Vagina (tissue), 2 donors: Measurements from ENCODE around the gene TMEM131L. TPM values are rescaled to one million over a fixed set of nuclear protein-coding genes. Genes with fewer than 3 reads are reported as not detected.

Experiments used
- DNase-seq, 2 donors: peaks; one replicate each; pipeline ENCODE4 v3.0.0-alpha.2; 2017; ENCODE audit errors: extremely low spot score in 2 of 2
- H3K27ac ChIP-seq: fragments of 200-600 bp; sonication (generic); one replicate; pipeline ENCODE4 v1.5.1; 2019
- H3K27me3 ChIP-seq: fragments of 200-600 bp; sonication (generic); one replicate; pipeline ENCODE4 v1.5.1; 2019
- H3K36me3 ChIP-seq, 2 donors: fragments of 200-600 bp; sonication (generic); one replicate each; pipeline ENCODE4 v1.5.1; 2017 to 2019
- H3K4me1 ChIP-seq: fragments of 200-600 bp; sonication (generic); one replicate; pipeline ENCODE4 v1.5.1; 2019
- H3K4me3 ChIP-seq, 2 donors: fragments of 200-600 bp; sonication (generic); 1 replicate in 1 of 2; 2 replicates in 1 of 2; pipeline ENCODE4 v1.5.1; 2016 to 2019
- H3K9me3 ChIP-seq: fragments of 200-600 bp; sonication (generic); one replicate; pipeline ENCODE4 v1.5.1; 2019
- POLR2A ChIP-seq, 2 donors: fragments of 450-650 bp; IDR thresholded peaks; one replicate each; pipeline ENCODE4 v1.6.1; 2017; ENCODE audit warnings: antibody characterized with exemption in 2 of 2, mild to moderate bottlenecking in 2 of 2, moderate library complexity in 2 of 2
- POLR2AphosphoS5 ChIP-seq, 2 donors: sonication (generic); formaldehyde crosslinking; IDR thresholded peaks; one replicate each; pipeline ENCODE4 v1.9.0; 2017; ENCODE audit warnings: antibody characterized with exemption in 2 of 2, mild to moderate bottlenecking in 2 of 2, low read depth in 1 of 2; ENCODE audit not compliant: insufficient read depth in 1 of 2
- intact Hi-C: fragments of 100-400 bp; cut with DNase I; formaldehyde crosslinking; loops from one replicate; pipeline ENCODE4 v1.15.1; 2023
- total RNA-seq: library from RNA; depleted of rRNA; stranded (reverse); fragments of >200 nt; gene quantifications from one replicate; pipeline ENCODE4 v1.2.3, GENCODE V29; 2016
- TF ChIP-seq, protein P1 (sequence below), 3 experiments: fragments of 450-650 bp in 2 of 3; fragments of 200-600 bp in 1 of 3; sonication (generic) in 1 of 3; IDR thresholded peaks; one replicate each; pipeline ENCODE4 v1.5.1; 2017 to 2019; ENCODE audit warnings: antibody characterized with exemption in 3 of 3, mild to moderate bottlenecking in 2 of 3, moderate library complexity in 2 of 3

TMEM131L gene
- total RNA-seq, 1 donor from 2014 or later = 17.7 TPM

- Histone ChIP-seq H3K36me3 (peaks cover 0 to 10% of the 10 kb centered on the region in 2 donors), H3K27me3 (no peaks in the 10 kb centered on the region), H3K4me3 (no peak overlapping the region), H3K9me3 (no peaks in the 10 kb centered on the region), H3K27ac (no peak overlapping the region), H3K4me1 (peaks cover 11% of the 10 kb centered on the region)
- intact Hi-C loops = no loop called here
- no peak for DNase-seq
- no peak for TF ChIP-seq POLR2A (IDR thresholded peaks at IDR 0.05)
- no peak for TF ChIP-seq POLR2AphosphoS5 (IDR thresholded peaks at IDR 0.05; ENCODE audit: insufficient read depth in 1 of 2, low read depth in 1 of 2)
- TF ChIP-seq, protein P1, sequence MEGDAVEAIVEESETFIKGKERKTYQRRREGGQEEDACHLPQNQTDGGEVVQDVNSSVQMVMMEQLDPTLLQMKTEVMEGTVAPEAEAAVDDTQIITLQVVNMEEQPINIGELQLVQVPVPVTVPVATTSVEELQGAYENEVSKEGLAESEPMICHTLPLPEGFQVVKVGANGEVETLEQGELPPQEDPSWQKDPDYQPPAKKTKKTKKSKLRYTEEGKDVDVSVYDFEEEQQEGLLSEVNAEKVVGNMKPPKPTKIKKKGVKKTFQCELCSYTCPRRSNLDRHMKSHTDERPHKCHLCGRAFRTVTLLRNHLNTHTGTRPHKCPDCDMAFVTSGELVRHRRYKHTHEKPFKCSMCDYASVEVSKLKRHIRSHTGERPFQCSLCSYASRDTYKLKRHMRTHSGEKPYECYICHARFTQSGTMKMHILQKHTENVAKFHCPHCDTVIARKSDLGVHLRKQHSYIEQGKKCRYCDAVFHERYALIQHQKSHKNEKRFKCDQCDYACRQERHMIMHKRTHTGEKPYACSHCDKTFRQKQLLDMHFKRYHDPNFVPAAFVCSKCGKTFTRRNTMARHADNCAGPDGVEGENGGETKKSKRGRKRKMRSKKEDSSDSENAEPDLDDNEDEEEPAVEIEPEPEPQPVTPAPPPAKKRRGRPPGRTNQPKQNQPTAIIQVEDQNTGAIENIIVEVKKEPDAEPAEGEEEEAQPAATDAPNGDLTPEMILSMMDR (IDR thresholded peaks at IDR 0.05) = no peak
These were observed 125.3 kb downstream of the TMEM131L start for GRCh38 chr4:153591441-153591840.

- Histone ChIP-seq H3K27me3 (no peaks in the 10 kb centered on the region), H3K9me3 (no peaks in the 10 kb centered on the region), H3K27ac (no peak overlapping the region), H3K36me3 (peaks cover 0 to 10% of the 10 kb centered on the region in 2 donors), H3K4me3 (no peak overlapping the region), H3K4me1 (peaks cover 11% of the 10 kb centered on the region)
- TF ChIP-seq POLR2A (IDR thresholded peaks at IDR 0.05) (no peak), POLR2AphosphoS5 (IDR thresholded peaks at IDR 0.05; ENCODE audit: insufficient read depth in 1 of 2, low read depth in 1 of 2) (no peak)
- TF ChIP-seq, protein P1 (IDR thresholded peaks at IDR 0.05) = no peak
- intact Hi-C loops = no loop called here
- DNase-seq = no peak
These were observed 125.9 kb downstream of the TMEM131L start for GRCh38 chr4:153592064-153592463.

DNA sequence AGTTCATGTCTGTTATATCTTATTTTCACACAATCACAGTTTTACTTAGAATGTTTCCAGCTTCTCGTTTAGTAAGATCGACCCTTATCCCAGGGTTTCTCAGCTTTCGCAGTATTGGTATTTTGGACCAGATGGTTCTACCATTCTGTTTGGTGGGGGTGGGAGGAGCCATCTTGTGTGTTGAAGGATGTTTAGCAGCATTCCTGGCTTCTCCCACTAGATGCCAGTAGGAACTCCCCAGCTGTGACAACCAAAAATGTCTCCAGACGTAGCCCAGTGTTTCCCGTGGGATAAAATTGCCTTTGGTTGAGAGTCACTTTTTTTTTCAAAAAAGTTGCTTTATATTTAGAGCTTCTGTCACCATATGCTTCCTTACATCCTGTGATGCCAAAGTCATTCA lies 127.0 kb downstream of the TMEM131L start:
- no peak overlapping the region for H3K4me3 ChIP-seq
- no peaks in the 10 kb centered on the region for H3K9me3 ChIP-seq
- TF ChIP-seq POLR2AphosphoS5 (IDR thresholded peaks at IDR 0.05; ENCODE audit: insufficient read depth in 1 of 2, low read depth in 1 of 2) (no peak), POLR2A (IDR thresholded peaks at IDR 0.05) (no peak)
- TF ChIP-seq, protein P1 (IDR thresholded peaks at IDR 0.05) = no peak
- peaks cover 11% of the 10 kb centered on the region for H3K4me1 ChIP-seq
- no peak overlapping the region for H3K27ac ChIP-seq
- H3K27me3 ChIP-seq = no peaks in the 10 kb centered on the region
- H3K36me3 ChIP-seq = peaks cover 0 to 10% of the 10 kb centered on the region in 2 donors
- no peak for DNase-seq
- intact Hi-C loops = no loop called here

DNA sequence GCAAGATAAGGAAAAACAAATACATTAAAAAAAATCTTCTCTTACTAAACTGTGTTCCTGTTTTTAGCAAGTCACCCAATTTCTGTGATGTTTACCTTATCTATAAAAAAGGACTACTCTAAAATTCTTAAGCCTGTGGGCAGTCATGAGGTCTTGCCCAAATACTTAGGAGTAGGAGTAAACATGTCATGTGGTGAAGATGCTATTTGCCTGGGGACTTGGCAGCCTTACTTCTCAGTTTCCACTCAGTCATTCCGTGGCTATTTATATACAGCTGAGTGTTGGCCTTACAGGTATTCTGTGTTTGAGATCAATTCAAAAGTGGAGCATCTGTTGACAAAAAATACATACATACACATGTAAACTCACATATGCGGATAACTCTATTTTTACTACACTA lies 128.1 kb downstream of the TMEM131L start:
- TF ChIP-seq POLR2AphosphoS5 (IDR thresholded peaks at IDR 0.05; ENCODE audit: insufficient read depth in 1 of 2, low read depth in 1 of 2) (peak in 1 of 2 donors; percentile 10), POLR2A (IDR thresholded peaks at IDR 0.05) (no peak)
- H3K36me3 ChIP-seq = peaks cover 0 to 18% of the 10 kb centered on the region in 2 donors
- DNase-seq = no peak

DNA sequence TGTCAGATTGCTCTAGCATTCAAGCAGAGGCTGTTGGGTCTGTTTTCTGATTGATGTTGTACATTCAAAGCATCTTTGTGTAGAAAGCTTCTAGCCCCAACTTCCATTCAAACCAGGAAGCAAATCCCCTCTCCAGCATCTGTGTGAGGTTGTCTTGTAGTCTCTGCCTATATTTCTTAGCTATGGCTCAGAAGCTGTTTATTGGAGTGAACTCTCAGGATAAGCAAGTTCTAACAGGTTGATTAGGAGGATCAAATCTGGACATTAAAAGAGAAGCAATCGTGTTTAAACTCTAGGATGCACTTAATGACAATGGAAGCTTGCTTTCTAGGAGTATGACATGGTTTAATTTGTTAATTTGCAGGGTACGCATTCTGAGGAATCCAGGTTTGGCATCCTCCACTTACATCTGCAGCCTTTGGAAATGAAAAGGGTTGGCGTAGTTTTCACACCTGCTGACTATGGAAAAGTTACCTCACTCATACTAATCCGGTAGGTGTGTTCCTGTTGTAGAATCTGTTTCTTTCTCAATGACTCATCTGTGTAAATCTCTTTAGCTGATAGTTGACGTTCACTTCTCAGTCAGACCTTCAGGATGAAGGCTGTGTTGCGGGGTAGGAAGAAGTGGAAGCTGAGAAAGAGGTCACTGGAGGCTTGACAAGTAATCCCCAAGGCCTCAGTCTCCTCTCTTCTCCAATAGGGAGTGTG lies 129.9 kb downstream of the TMEM131L start:
- no peak overlapping the region for H3K27ac ChIP-seq

More for the DNA sequence above, 128.1 kb downstream of the TMEM131L start:
- no peak overlapping the region for H3K4me3 ChIP-seq
- no peaks in the 10 kb centered on the region for H3K27me3 ChIP-seq
- peak overlapping the region; percentile 16 for H3K27ac ChIP-seq
- H3K9me3 ChIP-seq = no peaks in the 10 kb centered on the region
- peaks cover 11% of the 10 kb centered on the region for H3K4me1 ChIP-seq
- intact Hi-C loops = no loop called here

GRCh38 chr4:153602758-153603157 lies 136.6 kb downstream of the TMEM131L start:
- TF ChIP-seq POLR2AphosphoS5 (IDR thresholded peaks at IDR 0.05; ENCODE audit: insufficient read depth in 1 of 2, low read depth in 1 of 2) (no peak), POLR2A (IDR thresholded peaks at IDR 0.05) (no peak)
- TF ChIP-seq, protein P1 (IDR thresholded peaks at IDR 0.05) = no peak
- DNase-seq = no peak
- Histone ChIP-seq H3K9me3 (no peaks in the 10 kb centered on the region), H3K27ac (no peak overlapping the region), H3K36me3 (peaks cover 0 to 54% of the 10 kb centered on the region in 2 donors), H3K4me3 (no peak overlapping the region), H3K4me1 (no peaks in the 10 kb centered on the region), H3K27me3 (no peaks in the 10 kb centered on the region)
- intact Hi-C loops = no loop called here

More for the DNA sequence above, 129.9 kb downstream of the TMEM131L start:
- Histone ChIP-seq H3K36me3 (peaks cover 0 to 18% of the 10 kb centered on the region in 2 donors), H3K27me3 (no peaks in the 10 kb centered on the region), H3K9me3 (no peaks in the 10 kb centered on the region), H3K4me3 (no peak overlapping the region), H3K4me1 (peaks cover 11% of the 10 kb centered on the region)
- TF ChIP-seq POLR2AphosphoS5 (IDR thresholded peaks at IDR 0.05; ENCODE audit: insufficient read depth in 1 of 2, low read depth in 1 of 2) = peak in 1 of 2 donors; percentile 78
- TF ChIP-seq POLR2A (IDR thresholded peaks at IDR 0.05) = no peak
- intact Hi-C loops = no loop called here
- DNase-seq = no peak
